Prostate gland (tissue), 2 donors: Measurements from ENCODE around the gene CDC42EP3. TPM values are rescaled to one million over a fixed set of nuclear protein-coding genes. Genes with fewer than 3 reads are reported as not detected.
A peak's percentile ranks its signal among the peaks of the same experiment; 100 is the strongest.

ENCODE experiments used
- DNase-seq: peaks from one replicate; pipeline ENCODE4 v3.0.0-alpha.2; 2019; ENCODE audit warnings: low spot score
- H3K27ac ChIP-seq, 2 donors: fragments of 200-600 bp; sonication (generic); 2 replicates each; pipeline ENCODE4 v1.5.1; 2017 to 2019
- H3K27me3 ChIP-seq: fragments of 200-600 bp; sonication (generic); replicated peaks from 2 replicates; pipeline ENCODE4 v1.5.1; 2019; ENCODE audit not compliant: insufficient read depth
- H3K36me3 ChIP-seq, 2 donors: fragments of 200-600 bp; sonication (generic); 1 replicate in 1 of 2; 2 replicates in 1 of 2; pipeline versions ENCODE4 v1.5.1 to v1.8.1; 2017 to 2019
- H3K4me1 ChIP-seq: fragments of 200-600 bp; sonication (generic); replicated peaks from 2 replicates; pipeline ENCODE4 v1.5.1; 2019
- H3K4me3 ChIP-seq, 2 donors: fragments of 200-600 bp; sonication (generic); 2 replicates each; pipeline ENCODE4 v1.5.1; 2017 to 2019
- H3K9me3 ChIP-seq: fragments of 200-600 bp; sonication (generic); 2 replicates; pipeline ENCODE4 v1.5.1; 2017
- POLR2A ChIP-seq: fragments of 450-650 bp; IDR thresholded peaks from one replicate; pipeline ENCODE4 v1.6.1; 2016; ENCODE audit warnings: antibody characterized with exemption, mild to moderate bottlenecking
- POLR2AphosphoS5 ChIP-seq: sonication (generic); formaldehyde crosslinking; IDR thresholded peaks from one replicate; pipeline ENCODE4 v1.6.1; 2017; ENCODE audit warnings: antibody characterized with exemption
- WGBS: methylation state at CpG from one replicate; pipeline ENCODE4 v1.1.5; 2018; 5-methylcytosine and 5-hydroxymethylcytosine counted together
- intact Hi-C: fragments of 100-400 bp; cut with DNase I; formaldehyde crosslinking; loops from one replicate; pipeline ENCODE4 v1.14.2; 2022
- total RNA-seq, 2 donors: library from RNA; depleted of rRNA; stranded (reverse); fragments of >200 nt; gene quantifications; one replicate each; pipeline ENCODE4 v1.1.0, GENCODE V29; 2016
- TF ChIP-seq, protein P1 (sequence below), 4 experiments: fragments of 200-600 bp in 2 of 4; fragments of 450-650 bp in 2 of 4; sonication (generic) in 2 of 4; IDR thresholded peaks; 1 replicate in 3 of 4; 2 replicates in 1 of 4; pipeline ENCODE4 v1.5.1; 2016 to 2019; ENCODE audit warnings: antibody characterized with exemption in 4 of 4, mild to moderate bottlenecking in 2 of 4, moderate library complexity in 2 of 4

The CDC42EP3 gene
- total RNA-seq, 2 donors from 2014 or later: 38.5 to 75.5 TPM

DNA sequence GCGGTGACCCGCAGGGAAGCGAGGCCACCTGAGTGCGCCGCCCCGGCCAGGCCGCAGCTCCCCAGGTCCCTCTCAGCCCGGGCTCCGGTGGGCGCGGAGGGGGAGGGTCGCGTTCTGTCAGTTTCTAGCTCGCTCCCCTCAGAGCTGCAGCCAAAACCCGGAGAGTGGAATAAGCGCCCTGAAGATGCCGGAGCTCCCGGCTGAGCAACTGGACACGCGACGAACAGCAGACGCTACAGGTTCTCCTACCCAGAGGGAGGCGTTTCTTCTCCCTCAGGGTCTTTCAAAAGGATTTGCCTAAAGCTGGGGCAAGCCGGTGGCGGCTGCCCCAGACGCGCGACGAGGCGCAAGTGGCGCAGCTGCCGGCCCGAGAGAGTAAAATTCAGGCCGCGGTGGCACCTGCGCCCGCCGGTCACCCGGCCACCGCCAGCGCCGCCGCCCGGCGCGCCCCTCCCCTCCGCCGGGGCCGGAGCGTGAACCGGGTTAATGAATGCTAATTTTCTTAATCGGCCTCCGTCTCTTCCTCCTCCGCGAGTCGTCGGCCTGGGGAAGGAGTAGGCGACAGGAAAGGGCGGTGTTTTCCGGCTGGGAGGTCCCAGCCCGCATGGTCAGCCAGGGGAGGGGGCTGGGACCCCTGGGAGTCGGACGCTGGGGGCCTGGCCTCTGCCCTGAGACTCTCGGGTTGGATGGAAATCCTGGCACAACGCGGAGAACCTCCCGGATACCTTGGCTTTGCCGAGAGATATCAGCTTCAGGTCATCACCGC, 845 bp upstream of the CDC42EP3 start:
- peak; percentile 70 for DNase-seq
- WGBS: under 1% methylated on average over 67 of the region's 69 CpGs
- intact Hi-C loops: loop anchor here (5.0 kb wide), 2 partner anchors 110 to 205 kb away; no protein-coding TSS in a partner anchor

DNA sequence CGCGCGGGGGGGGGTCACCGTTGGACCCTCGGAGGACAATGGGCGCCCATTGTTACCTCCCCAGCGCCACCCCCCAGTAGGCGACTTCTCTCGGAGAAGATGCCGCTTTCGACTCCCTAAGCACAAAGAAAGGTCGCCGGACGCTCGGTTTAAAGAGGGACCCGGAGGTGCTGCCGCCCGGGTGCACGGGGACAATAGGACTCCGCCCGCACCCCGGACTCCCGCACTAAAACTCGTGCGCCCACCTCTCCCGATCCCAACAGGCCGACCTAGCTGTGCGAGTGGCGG, 318 bp upstream of the CDC42EP3 start:
- DNase-seq: no peak
- 0% methylated on average over 28 of the region's 29 CpGs for WGBS
- H3K4me1 ChIP-seq: peaks cover 3% of the 10 kb centered on the region
- H3K27me3 ChIP-seq: no peaks in the 10 kb centered on the region
- H3K27ac ChIP-seq: peak overlapping the region; percentile 93 to 94
- H3K36me3 ChIP-seq: no peaks in the 10 kb centered on the region
- TF ChIP-seq, protein P1, sequence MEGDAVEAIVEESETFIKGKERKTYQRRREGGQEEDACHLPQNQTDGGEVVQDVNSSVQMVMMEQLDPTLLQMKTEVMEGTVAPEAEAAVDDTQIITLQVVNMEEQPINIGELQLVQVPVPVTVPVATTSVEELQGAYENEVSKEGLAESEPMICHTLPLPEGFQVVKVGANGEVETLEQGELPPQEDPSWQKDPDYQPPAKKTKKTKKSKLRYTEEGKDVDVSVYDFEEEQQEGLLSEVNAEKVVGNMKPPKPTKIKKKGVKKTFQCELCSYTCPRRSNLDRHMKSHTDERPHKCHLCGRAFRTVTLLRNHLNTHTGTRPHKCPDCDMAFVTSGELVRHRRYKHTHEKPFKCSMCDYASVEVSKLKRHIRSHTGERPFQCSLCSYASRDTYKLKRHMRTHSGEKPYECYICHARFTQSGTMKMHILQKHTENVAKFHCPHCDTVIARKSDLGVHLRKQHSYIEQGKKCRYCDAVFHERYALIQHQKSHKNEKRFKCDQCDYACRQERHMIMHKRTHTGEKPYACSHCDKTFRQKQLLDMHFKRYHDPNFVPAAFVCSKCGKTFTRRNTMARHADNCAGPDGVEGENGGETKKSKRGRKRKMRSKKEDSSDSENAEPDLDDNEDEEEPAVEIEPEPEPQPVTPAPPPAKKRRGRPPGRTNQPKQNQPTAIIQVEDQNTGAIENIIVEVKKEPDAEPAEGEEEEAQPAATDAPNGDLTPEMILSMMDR (IDR thresholded peaks at IDR 0.05): no peak
- TF ChIP-seq POLR2AphosphoS5: no peak
- no peak for TF ChIP-seq POLR2A
- H3K9me3 ChIP-seq: no peaks in the 10 kb centered on the region
- intact Hi-C loops: loop anchor here (2.0 to 5.0 kb wide), 3 partner anchors 111 to 206 kb away; no protein-coding TSS in a partner anchor
- peak overlapping the region; percentile 88 to 91 for H3K4me3 ChIP-seq

More for the DNA sequence above, 845 bp upstream of the CDC42EP3 start:
- Histone ChIP-seq H3K27me3 (no peaks in the 10 kb centered on the region), H3K4me1 (peaks cover 3% of the 10 kb centered on the region), H3K36me3 (no peaks in the 10 kb centered on the region), H3K4me3 (peak overlapping the region; percentile 88 to 91), H3K9me3 (no peaks in the 10 kb centered on the region), H3K27ac (peak overlapping the region; percentile 93 to 94)
- TF ChIP-seq POLR2AphosphoS5: peak; percentile 35
- TF ChIP-seq POLR2A: peak; percentile 12
- TF ChIP-seq, protein P1 (IDR thresholded peaks at IDR 0.05): no peak

DNA sequence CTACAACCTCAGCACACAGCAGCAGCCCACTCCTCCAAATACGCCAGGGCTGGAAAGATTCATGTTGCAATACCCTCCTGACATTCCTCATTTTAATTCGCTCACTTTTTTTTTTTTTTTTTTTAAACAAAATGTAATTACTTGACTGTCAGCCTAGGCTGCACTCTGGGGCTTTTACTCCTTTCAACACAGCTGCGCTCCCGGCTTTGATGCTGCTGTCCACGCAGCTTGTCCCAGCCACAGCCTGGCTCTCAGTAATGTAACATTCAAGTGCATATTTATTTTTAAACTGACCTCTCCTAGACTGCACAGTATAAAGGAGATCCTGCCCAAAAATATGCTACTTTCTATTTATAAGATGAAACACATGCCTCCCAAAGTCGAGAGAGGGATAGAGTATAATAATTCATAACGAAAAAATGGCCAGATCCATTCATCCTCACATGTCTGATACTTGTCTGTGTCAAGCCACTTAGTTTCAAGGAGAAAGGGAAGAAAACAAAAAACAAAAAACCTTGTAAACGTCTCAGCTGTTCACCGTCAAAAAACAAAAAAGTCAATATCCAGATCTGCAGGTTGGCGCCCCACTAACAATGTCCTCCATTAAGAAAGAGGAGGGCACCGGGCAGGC, 949 bp downstream of the CDC42EP3 start:
- 16% methylated on average over 11 of the region's 11 CpGs for WGBS
- H3K27me3 ChIP-seq: no peaks in the 10 kb centered on the region
- intact Hi-C loops: loop anchor here (2.0 to 5.0 kb wide), 3 partner anchors 112 to 207 kb away; no protein-coding TSS in a partner anchor
- DNase-seq: no peak
- peak overlapping the region; percentile 93 to 94 for H3K27ac ChIP-seq
- no peaks in the 10 kb centered on the region for H3K9me3 ChIP-seq
- peak overlapping the region; percentile 88 to 91 for H3K4me3 ChIP-seq
- no peaks in the 10 kb centered on the region for H3K36me3 ChIP-seq
- peaks cover 3% of the 10 kb centered on the region for H3K4me1 ChIP-seq
- TF ChIP-seq POLR2AphosphoS5: no peak
- TF ChIP-seq, protein P1 (IDR thresholded peaks at IDR 0.05): no peak
- no peak for TF ChIP-seq POLR2A

- no peak for DNase-seq
- Histone ChIP-seq H3K27ac (peak overlapping the region; percentile 93 to 94), H3K4me3 (peak overlapping the region; percentile 88 to 91), H3K4me1 (peaks cover 3% of the 10 kb centered on the region), H3K27me3 (no peaks in the 10 kb centered on the region), H3K9me3 (no peaks in the 10 kb centered on the region), H3K36me3 (no peaks in the 10 kb centered on the region)
- TF ChIP-seq POLR2A (no peak), POLR2AphosphoS5 (no peak)
- intact Hi-C loops: loop anchor here (5.0 kb wide), 1 partner anchor 107 kb away; no protein-coding TSS in a partner anchor
- WGBS: 47% methylated on average over 3 of the region's 3 CpGs
These were observed 2.0 kb downstream of the CDC42EP3 start for GRCh38 chr2:37669446-37669845.

DNA sequence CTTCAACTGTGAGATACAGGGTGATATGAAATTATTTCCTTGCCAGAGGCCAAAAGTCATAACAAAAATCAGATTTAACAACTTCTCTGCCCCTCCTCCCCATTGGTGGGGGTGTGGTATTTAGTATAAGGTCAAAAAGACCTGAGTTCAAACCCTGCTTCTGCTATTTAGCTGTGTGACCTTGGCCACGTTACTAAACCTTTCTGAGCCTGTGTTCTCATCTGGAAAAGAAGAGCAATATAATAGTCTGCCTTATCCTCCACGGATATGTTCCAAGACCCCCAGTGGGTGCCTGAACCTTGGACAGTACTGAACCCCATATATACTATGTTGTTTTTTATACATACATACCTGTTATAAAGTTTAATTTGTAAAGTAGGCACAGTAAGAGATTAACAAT, 3.7 kb downstream of the CDC42EP3 start:
- Histone ChIP-seq H3K27me3 (no peaks in the 10 kb centered on the region), H3K36me3 (no peaks in the 10 kb centered on the region), H3K9me3 (no peaks in the 10 kb centered on the region), H3K4me1 (peaks cover 3% of the 10 kb centered on the region), H3K4me3 (no peak overlapping the region), H3K27ac (peak overlapping the region; percentile 40 to 93)
- intact Hi-C loops: loop anchor here (5.0 kb wide), 1 partner anchor 105 kb away; no protein-coding TSS in a partner anchor
- TF ChIP-seq POLR2A (no peak), POLR2AphosphoS5 (no peak)
- TF ChIP-seq, protein P1 (IDR thresholded peaks at IDR 0.05): no peak
- no peak for DNase-seq
- 71% methylated on average over 2 of the region's 2 CpGs for WGBS
